ENCODE results near the gene RPTOR.
"Not testable (repeated sequence)": the region's sequence is repeated elsewhere in the genome, so short reads cannot be mapped to it uniquely, and the experiment has no call there.

RPTOR gene

GRCh38 chr17:80696456-80696855, 151.8 kb downstream of the RPTOR start:
- DNase-seq (ENCODE audit: low read depth): no peak

GRCh38 chr17:80696964-80697363, 152.3 kb downstream of the RPTOR start:
- no peak overlapping the region for H3K4me3 ChIP-seq (ENCODE audit: low read depth, low read length)
- no peak for DNase-seq (ENCODE audit: low read depth)
- TF ChIP-seq CTCF (IDR thresholded peaks at IDR 0.05; ENCODE audit: low read depth, low read length, missing control alignments): no peak

More at GRCh38 chr17:80696456-80696855, 151.8 kb downstream of the RPTOR start:
- no peak overlapping the region for H3K4me3 ChIP-seq (ENCODE audit: low read depth, low read length)
- no peak for TF ChIP-seq CTCF (IDR thresholded peaks at IDR 0.05; ENCODE audit: low read depth, low read length, missing control alignments)

- H3K4me3 ChIP-seq (ENCODE audit: low read depth, low read length): no peak overlapping the region
- TF ChIP-seq CTCF (IDR thresholded peaks at IDR 0.05; ENCODE audit: low read depth, low read length, missing control alignments): no peak
- no peak for DNase-seq (ENCODE audit: low read depth)
Observed at GRCh38 chr17:80698297-80698696, 153.7 kb downstream of the RPTOR start.

GRCh38 chr17:80699205-80699604, 154.6 kb downstream of the RPTOR start:
- not testable (repeated sequence) for DNase-seq (ENCODE audit: low read depth); H3K4me3 ChIP-seq (ENCODE audit: low read depth, low read length)

GRCh38 chr17:80701730-80702129, 157.1 kb downstream of the RPTOR start:
- no peak for TF ChIP-seq CTCF (IDR thresholded peaks at IDR 0.05; ENCODE audit: low read depth, low read length, missing control alignments)
- H3K4me3 ChIP-seq (ENCODE audit: low read depth, low read length): no peak overlapping the region
- DNase-seq (ENCODE audit: low read depth): no peak

GRCh38 chr17:80702315-80703141, 157.9 kb downstream of the RPTOR start:
- no peak for DNase-seq (ENCODE audit: low read depth)
- no peak for TF ChIP-seq CTCF (IDR thresholded peaks at IDR 0.05; ENCODE audit: low read depth, low read length, missing control alignments)
- no peak overlapping the region for H3K4me3 ChIP-seq (ENCODE audit: low read depth, low read length)

GRCh38 chr17:80703142-80703478, 158.5 kb downstream of the RPTOR start:
- no peak overlapping the region for H3K4me3 ChIP-seq (ENCODE audit: low read depth, low read length)
- DNase-seq (ENCODE audit: low read depth): no peak
- TF ChIP-seq CTCF (IDR thresholded peaks at IDR 0.05; ENCODE audit: low read depth, low read length, missing control alignments): no peak

All from GM12864 (cell line).